GM10266 (cell line): Measurements from ENCODE around the gene TALDO1.

Experiments
- DNase-seq: peaks from one replicate; pipeline ENCODE4 v3.0.0; 2012; ENCODE audit errors: extremely low spot score
- TF ChIP-seq, protein P1 (sequence below): IDR thresholded peaks from 2 replicates; pipeline ENCODE4 v1.5.1; 2012; ENCODE audit warnings: mild to moderate bottlenecking, low read depth; ENCODE audit not compliant: control insufficient read depth, insufficient read depth; ENCODE audit errors: missing control alignments

TALDO1 gene

DNA sequence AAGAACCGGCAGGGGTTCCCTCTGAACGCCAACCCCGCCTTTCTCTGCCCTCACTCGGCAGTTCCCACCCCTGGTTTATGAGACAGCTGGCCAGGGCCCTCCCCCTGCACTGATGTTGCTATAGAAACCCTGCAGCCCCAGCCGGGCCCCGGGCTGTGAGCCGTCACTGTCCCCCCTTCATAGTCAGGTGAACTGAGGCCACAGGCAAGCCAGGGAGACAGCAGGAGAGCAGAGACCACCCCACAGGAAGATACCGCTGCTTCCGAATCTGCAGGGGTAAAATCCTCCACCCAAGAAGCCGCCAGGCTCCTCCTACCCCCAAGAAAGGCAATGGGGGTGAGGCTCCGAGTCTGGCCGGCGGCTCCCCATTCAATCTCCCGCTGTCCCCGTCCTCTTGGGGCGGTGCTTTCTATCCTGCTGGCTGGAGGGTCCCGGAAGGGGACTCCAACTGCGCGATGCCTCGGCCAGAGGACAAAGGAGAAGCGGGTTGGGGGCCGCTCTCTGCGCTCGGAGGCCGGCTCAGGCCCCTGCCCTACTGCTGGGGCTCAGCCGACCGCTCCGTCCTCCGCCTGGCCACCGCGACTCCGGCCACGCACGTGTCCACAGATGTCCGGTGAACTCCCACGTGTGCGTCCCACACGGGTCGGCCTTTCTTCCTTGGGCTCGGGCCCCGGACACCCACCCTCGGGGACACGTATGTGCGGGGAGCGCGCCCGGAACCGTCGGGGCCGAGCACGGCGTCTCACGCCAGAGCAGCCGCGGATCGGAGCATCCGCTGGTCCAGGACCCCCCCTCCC is 50.2 kb downstream of the TALDO1 start:
- DNase-seq = peak; percentile 93
- TF ChIP-seq, protein P1, sequence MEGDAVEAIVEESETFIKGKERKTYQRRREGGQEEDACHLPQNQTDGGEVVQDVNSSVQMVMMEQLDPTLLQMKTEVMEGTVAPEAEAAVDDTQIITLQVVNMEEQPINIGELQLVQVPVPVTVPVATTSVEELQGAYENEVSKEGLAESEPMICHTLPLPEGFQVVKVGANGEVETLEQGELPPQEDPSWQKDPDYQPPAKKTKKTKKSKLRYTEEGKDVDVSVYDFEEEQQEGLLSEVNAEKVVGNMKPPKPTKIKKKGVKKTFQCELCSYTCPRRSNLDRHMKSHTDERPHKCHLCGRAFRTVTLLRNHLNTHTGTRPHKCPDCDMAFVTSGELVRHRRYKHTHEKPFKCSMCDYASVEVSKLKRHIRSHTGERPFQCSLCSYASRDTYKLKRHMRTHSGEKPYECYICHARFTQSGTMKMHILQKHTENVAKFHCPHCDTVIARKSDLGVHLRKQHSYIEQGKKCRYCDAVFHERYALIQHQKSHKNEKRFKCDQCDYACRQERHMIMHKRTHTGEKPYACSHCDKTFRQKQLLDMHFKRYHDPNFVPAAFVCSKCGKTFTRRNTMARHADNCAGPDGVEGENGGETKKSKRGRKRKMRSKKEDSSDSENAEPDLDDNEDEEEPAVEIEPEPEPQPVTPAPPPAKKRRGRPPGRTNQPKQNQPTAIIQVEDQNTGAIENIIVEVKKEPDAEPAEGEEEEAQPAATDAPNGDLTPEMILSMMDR = no peak

GRCh38 chr11:798093-798713 is 50.9 kb downstream of the TALDO1 start, which contains the start of gene SLC25A22:
TSS of gene SLC25A22 (minus strand) at chr11:798281. CDS start at chr11:795006, 3,275 bp downstream.
- DNase-seq = peak; percentile 97
- TF ChIP-seq, protein P1 = peak; percentile 89

GRCh38 chr11:799641-800316 is 52.5 kb downstream of the TALDO1 start:
- no peak for DNase-seq
- TF ChIP-seq, protein P1 = no peak

GRCh38 chr11:800473-800872 is 53.2 kb downstream of the TALDO1 start:
- no peak for DNase-seq
- TF ChIP-seq, protein P1 = no peak

DNA sequence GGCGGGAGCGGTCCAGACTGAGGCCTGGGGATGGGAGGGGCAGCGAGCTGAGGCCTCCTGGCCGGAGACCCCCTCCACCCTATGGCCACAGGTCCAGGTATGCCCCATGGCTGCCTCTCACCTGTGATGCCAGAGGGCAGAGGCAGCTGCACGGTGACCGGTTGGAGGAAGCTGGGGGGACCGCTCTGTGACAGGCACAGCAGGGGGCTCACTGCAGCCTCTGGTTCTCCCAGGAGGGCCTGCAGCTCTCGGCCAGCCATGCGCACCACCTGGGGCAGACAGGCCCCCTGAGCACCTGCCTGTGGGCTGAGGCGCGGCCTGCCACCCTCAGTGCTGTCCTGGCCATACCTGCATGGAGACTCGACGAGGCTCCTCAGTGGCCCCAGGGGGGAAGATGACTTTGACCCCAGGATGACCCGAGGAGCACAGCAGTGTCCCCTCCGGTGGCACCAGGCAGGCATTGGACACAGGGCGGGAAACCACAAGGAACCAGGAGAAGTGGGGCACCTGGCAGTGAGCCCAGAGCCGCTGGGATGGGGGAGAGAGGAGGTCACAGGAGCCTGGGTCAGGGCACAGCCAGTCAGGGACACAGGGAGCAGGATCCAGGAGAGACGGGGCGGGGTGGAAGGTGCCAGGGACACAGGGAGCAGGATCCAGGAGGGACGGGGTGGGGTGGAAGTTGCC is 54.0 kb downstream of the TALDO1 start:
- no peak for DNase-seq
- TF ChIP-seq, protein P1 = no peak

- no peak for DNase-seq
Measured at GRCh38 chr11:802018-802617, 54.9 kb downstream of the TALDO1 start.

More at GRCh38 chr11:802018-802617, 54.9 kb downstream of the TALDO1 start:
- TF ChIP-seq, protein P1 = no peak
